NCI-H146 treated with DMSO at 0.1 percent for 48 hours (cell line): ENCODE measurements around the gene SPATA45.

Experiments used
- DNase-seq: peaks from one replicate; lab custom pipeline; 2025; ENCODE audit not compliant: unreplicated experiment; lab: John Stamatoyannopoulos, UW

SPATA45 gene

GRCh38 chr1:212782422-212783154 is 64.9 kb downstream of the SPATA45 start:
- peak; percentile 17 for DNase-seq

- DNase-seq: no peak
These were observed 66.2 kb downstream of the SPATA45 start for GRCh38 chr1:212781225-212781624.

- DNase-seq: no peak
These were observed 66.7 kb downstream of the SPATA45 start for GRCh38 chr1:212780759-212781158.
